GM18526 (cell line): Measurements from ENCODE around the gene GPATCH8.

ENCODE experiments used
- POLR2A ChIP-seq: IDR thresholded peaks from 3 replicates; pipeline ENCODE4 v1.6.1; 2011; ENCODE audit not compliant: insufficient read length; ENCODE audit errors: extremely low read depth

Gene GPATCH8

DNA sequence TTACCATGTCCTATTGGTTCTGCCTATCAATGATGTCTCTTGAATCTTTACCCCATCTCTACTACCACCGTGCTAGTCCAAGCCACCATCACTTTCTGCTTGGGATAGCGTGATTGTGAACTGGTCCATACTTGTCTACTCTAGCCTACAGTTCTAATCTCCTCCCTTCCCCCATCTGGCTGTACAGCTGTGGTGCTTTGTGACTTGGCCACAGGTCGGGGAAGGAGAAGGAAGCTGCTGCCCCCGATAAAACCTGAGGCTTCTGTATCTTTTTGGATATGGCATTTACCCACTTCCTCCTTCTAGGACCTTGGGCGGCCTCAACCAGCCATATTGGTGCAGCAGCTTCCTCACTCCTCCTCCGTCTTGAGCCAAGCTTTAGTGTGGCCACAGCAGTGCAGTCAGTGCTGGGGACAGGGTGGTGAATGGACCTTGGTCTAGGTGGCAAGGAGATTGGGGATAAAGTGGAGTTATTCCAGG is 113.4 kb downstream of the GPATCH8 start:
- no peak for TF ChIP-seq POLR2A

DNA sequence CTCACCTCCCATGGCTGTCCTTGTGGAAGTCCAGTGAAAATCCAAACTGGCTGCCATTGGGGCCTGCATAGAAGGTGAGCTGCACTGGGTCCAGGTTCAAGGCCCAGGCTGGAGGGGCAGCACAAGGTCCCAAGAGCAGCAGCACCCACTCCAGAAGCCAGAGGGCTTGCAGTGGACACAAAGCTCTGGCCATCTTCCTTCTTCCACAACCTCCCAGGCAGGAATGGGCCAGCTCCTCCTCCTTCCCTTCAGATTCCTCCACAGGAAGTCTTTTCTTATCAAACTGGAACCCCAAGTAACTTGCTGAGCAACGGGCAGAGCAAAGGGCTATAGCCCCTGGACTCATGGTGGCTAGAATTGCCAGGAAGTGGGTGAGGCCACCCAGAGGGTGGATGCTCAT is 113.9 kb downstream of the GPATCH8 start, which contains the start of gene ITGA2B:
Gene ITGA2B (minus strand): TSS at position 369 of the 400 bp plus-strand sequence. CDS start 176 bp downstream, at position 193.
- TF ChIP-seq POLR2A, result no peak

- no peak for TF ChIP-seq POLR2A
Observed at GRCh38 chr17:44387804-44388203, 115.4 kb downstream of the GPATCH8 start.

GRCh38 chr17:44386182-44386525 is 117.1 kb downstream of the GPATCH8 start:
- TF ChIP-seq POLR2A, result no peak

DNA sequence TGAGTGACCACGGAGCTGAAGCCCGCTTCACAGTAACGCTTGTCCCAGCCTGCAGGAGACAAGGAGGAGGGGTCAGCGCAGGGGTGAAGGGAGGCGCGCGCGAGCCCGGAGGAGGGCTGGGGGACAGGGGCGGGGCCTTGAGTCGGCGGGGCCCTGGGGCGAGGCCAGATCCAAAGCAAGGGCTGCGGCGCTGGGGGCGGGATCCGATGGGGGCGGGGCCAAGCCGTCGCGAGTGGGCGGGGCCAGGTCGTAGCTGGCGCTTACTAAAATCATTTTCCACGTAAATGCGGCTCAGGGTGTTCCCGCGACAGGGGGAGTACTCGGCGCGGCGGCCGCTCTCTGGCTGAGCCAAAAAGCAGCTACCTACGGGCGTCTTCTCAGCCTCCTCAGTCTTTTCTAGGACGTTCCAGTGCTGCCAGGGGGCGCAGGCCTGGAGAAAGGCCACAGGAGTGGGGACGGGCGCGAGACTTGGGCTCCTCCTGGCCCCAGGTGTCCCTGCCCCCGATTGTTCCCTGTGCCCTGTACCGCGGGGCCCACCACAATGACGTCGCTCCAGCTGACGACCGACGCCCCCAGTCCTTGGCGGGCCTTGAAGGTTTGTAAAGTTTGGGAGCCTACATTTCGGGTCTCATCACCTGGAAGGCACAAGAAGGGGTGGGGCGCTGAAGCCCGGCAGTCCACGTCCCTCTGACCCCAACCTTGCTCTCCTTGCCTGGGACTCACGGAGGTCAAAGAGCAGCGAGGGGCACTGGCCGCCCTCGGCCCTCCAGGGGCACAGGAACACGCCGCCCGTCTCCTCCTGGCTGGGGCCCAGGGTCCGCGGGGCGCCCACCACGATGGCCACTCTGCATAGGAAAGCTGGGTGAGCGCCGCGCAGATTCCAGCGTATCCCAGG is 117.7 kb downstream of the GPATCH8 start:
- TF ChIP-seq POLR2A, result peak; percentile 22

DNA sequence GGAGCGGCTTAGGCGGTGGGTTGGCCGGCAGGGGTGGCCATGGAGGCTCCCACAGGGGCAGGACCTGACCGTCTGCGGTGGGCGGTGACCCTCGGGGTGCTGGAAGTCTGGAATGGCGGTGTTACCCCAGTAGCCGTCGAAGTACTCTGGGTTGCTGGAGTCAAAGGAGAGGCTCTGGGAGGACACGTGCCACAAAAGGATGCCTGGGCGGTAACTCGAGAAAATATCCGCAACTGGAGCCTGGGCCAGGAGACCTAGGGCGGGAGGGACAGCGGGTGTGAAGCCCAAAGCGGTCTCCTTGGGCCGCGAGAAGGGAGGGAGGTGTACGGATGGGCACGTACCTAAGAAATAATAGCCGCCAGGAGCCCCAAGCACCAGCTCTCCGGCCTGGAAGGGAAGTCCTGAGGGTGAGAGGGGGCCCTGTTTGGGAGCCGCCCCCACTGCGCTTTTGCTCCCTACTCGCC is 118.4 kb downstream of the GPATCH8 start:
- no peak for TF ChIP-seq POLR2A

DNA sequence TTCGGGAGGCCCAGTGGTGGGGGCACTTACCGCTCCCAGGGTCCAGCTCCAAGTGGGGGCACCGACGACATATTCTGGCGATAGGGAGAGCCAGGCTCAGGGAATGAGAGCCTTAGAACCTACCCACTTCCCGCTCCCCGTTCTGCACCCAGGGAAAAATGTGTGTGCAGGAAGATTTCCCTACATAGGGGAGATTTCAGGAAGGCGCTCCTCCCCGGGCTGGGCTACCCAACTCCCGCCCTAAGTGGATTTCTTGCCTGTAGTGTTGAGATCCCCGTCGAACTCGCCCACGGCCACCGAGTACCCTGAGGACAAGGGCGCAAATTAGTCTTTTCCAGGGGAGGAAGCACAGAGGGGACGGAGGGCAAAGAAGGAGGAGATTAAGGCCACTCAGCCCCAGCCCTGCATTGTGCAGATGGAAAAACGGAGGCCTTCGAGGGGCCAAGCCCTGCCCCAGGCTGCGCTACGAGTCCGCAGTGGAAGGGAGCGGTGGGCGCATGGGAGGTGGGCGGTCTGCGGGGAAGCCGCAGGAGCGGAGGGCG is 118.9 kb downstream of the GPATCH8 start:
- no peak for TF ChIP-seq POLR2A

GRCh38 chr17:44383861-44384260 is 119.3 kb downstream of the GPATCH8 start:
- TF ChIP-seq POLR2A, result no peak

GRCh38 chr17:44383363-44383762 is 119.8 kb downstream of the GPATCH8 start:
- no peak for TF ChIP-seq POLR2A

- no peak for TF ChIP-seq POLR2A
Observed at GRCh38 chr17:44382917-44383316, 120.3 kb downstream of the GPATCH8 start.

DNA sequence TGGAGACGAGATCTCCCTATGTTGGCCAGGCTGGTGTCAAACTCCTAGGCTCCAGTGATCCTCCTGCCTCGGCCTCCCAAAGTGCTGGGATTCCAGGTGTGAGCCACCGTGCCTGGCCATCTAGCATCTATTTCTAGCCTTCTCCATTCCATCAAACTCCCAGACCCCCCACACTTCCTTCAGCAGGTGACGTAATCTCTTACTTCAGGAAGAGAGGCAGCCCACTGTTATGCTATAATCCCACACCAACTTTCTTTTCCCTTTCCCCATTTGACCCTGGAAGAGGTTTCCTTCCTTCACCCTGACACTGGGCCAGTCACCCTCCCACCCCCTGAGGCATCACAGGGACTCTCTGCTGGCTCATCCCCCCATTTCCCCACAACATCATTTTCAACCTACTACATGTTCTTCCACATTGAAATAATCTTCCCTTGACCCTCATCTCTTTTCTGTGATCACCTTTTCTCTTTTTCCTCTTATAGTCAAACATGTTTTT is 121.3 kb downstream of the GPATCH8 start:
- TF ChIP-seq POLR2A, result no peak

DNA sequence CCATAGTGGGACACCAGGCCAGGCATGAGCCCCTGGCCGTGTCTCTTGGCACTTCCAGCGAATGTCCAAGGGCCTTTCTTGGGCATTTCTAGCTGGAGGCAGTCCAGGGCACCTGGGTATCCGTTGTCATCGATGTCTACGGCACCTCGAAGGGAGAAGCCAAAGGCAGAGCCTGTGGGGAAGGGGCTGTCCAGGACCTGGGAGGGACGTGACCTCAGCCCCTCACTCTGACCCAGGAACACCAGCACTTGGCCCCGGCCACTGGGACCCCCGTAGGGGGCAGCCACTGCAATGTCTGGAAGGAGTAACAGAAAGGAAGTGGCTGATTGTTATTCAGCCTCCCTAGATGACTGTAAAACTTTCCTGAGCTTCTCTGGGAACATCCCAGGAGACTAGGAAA is 122.4 kb downstream of the GPATCH8 start:
- TF ChIP-seq POLR2A, result no peak

- no peak for TF ChIP-seq POLR2A
Observed at GRCh38 chr17:44379887-44380286, 123.3 kb downstream of the GPATCH8 start.

- TF ChIP-seq POLR2A, result no peak
Observed at GRCh38 chr17:44378171-44378705, 125.0 kb downstream of the GPATCH8 start.

DNA sequence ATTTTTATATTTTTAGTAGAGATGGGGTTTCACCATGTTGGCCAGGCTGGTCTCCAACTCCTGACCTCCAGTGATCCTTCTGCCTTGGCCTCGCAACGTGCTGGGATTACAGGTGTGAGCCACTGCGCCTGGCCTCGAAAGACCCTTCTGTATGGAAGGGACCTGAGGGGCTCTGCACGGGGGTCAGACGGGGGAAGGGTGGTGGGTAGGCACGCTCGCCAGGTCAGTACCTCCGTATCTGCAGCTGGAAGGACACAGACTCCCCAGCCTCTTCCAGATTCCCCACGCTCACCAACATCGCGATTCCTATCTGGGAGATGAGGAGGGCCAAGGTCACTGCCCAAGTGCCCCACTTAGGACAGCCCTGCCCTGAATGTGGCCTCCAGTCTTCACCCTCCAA is 126.4 kb downstream of the GPATCH8 start:
- TF ChIP-seq POLR2A, result no peak

DNA sequence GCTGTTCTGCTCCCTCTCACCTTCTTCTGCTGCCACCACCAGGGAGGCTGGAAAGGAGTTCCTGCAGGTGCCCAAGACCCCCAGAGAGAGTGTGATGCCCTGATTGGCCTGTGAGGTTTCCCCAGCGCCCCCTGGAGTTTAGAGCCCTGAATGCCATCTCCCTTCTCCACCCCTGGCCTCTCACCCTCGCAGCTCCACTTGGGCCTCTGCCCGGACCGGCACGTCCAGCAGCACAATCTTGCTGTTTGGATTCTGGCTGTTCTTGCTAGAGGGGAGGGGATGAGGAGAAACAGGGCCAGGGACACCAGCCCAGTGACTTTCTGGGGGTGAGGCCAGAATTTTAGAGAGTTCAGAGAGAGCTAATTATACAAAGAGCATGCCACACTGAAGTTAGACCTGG is 127.1 kb downstream of the GPATCH8 start:
- no peak for TF ChIP-seq POLR2A

GRCh38 chr17:44375196-44376017 is 127.8 kb downstream of the GPATCH8 start:
- TF ChIP-seq POLR2A, result no peak
